Measurements from ENCODE around the gene PEX11A.

GRCh38 chr15:89653578-89653977, 37.0 kb downstream of the PEX11A start:
- no peak for TF ChIP-seq CTCF (IDR thresholded peaks at IDR 0.05; ENCODE audit: low read length)
- no peak for TF ChIP-seq EZH2 (optimal IDR thresholded peaks at IDR 0.05; ENCODE audit: low read depth, low read length)

Data from MM.1S (cell line).